GM12891 (cell line): Measurements from ENCODE around the gene SLC39A13.

Experiments
- DNase-seq: peaks from one replicate; pipeline ENCODE4 v3.0.0; 2011; ENCODE audit warnings: low spot score; ENCODE audit not compliant: insufficient read length
- FAIRE-seq: peaks from 2 replicates; lab custom pipeline; 2011; peaks lifted over from hg19 to GRCh38; lab: Jason Lieb, UNC
- PAX5 ChIP-seq: IDR thresholded peaks from 2 replicates; pipeline ENCODE4 v1.6.1; 2011; ENCODE audit warnings: low read length, moderate library complexity, mild to moderate bottlenecking; ENCODE audit not compliant: insufficient read depth, severe bottlenecking
- POLR2A ChIP-seq: IDR thresholded peaks from 2 replicates; pipeline ENCODE4 v1.6.1; 2011; ENCODE audit warnings: low read depth, low read length, control low read depth
- POLR2AphosphoS5 ChIP-seq: IDR thresholded peaks from 2 replicates; pipeline ENCODE4 v1.6.1; 2011; ENCODE audit warnings: low read depth, low read length, control low read depth
- POU2F2 ChIP-seq: IDR thresholded peaks from 2 replicates; pipeline ENCODE4 v1.6.1; 2011; ENCODE audit warnings: low read depth, mild to moderate bottlenecking, control low read depth, low read length, moderate library complexity
- SPI1 ChIP-seq: IDR thresholded peaks from 2 replicates; pipeline ENCODE4 v1.6.1; 2011; ENCODE audit warnings: low read depth, low read length, control low read depth
- TAF1 ChIP-seq: IDR thresholded peaks from 2 replicates; pipeline ENCODE4 v1.6.1; 2011; ENCODE audit warnings: low read depth, low read length, control low read depth

Gene SLC39A13

DNA sequence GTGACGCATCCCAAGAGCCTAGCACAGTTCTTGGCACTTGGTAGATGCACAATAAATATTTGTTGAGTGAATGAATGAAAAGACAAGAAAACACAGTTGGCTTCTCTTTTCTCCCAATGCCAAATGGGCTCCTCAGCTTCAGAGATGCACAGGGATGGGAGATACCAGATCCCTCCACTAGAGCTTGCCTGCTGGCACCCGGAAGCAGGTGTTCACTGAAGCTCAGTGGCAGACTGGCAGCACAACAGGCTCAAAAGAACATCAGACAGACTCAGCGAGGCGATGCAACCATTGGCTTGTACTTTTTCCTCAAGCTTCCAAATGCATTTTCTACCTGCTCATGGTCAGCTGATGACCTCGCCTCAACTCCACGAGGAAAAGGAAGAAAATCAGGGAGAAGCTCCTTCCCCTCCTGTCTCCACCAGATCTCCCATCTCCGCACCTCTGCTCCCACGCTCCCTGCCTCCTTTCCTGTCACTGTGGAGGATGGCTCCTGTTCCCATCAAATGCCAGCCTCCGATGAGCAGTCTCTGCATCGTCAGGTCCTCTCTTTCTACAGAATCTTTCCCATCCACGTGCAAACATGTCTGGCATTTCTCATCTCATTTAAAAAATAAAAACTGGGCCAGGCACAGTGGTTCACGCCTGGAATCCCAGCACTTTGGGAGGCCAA, 34.8 kb downstream of the SLC39A13 start:
- TF ChIP-seq POLR2AphosphoS5 (no peak), POU2F2 (no peak), TAF1 (no peak), POLR2A (no peak), PAX5 (no peak), SPI1 (no peak)
- no peak for DNase-seq
- FAIRE-seq = no peak

DNA sequence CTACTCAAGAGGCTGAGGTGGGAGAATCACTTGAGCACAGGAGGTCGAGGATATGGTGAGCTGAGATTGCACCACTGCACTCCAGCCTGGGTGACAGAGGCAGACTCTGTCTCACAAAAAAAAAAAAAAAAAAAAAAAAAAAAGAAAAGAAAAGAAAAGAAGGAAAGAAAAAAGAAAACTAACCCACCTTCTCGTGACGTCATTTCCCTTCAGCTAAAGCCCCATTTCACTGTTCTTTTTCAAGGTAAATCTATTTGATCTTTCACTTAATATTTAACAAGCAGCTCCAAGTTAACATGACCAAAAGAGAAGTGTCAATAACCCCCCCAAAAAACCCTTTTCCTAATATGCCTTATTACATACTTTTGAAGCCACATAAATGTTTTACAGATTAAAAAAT, 35.4 kb downstream of the SLC39A13 start:
- no peak for FAIRE-seq
- DNase-seq = no peak
- no peak for TF ChIP-seq PAX5
- TF ChIP-seq POLR2AphosphoS5 = no peak
- TF ChIP-seq TAF1 = no peak
- no peak for TF ChIP-seq POLR2A
- TF ChIP-seq POU2F2 = no peak
- no peak for TF ChIP-seq SPI1

DNA sequence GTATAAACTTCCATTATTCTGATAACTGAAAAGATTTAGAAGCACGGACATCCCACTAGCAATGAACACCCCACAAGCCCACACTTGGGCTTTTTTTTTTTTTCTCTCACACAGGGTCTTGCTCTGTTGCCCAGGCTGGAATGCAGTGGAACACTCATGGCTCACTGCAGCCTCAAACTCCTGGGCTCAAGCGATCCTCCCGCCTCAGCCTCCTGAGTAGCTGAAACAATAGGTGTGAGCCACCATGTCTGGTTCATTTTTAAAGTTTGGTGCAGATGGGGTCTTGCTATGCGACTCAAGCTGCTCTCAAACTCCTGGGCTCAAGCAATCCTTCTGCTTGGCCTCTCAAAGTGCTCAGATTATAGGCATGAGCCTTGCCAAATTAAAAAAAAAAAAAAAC, 37.5 kb downstream of the SLC39A13 start:
- DNase-seq (no peak), FAIRE-seq (no peak)
- TF ChIP-seq PAX5 (no peak), POU2F2 (no peak), SPI1 (no peak), POLR2AphosphoS5 (no peak), TAF1 (no peak), POLR2A (no peak)

DNA sequence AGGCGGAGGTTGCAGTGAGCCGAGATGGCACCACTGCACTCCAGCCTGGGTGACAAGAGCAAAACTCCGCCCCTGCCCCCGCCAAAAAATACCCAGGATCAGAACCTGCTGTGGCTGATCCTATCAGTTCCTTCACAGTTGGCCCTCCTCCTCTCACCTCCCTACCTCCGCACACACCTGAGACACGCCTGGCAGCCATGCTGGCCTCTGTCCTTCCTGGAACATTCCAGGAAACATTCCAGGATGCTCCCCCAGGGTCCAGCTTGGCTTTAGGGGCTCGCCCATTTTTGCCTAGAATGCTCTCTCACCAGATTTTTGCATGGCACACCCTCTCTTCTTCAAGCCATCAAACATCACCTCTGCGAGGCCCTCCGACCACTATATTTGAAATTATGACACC, 38.4 kb downstream of the SLC39A13 start:
- FAIRE-seq = no peak

DNA sequence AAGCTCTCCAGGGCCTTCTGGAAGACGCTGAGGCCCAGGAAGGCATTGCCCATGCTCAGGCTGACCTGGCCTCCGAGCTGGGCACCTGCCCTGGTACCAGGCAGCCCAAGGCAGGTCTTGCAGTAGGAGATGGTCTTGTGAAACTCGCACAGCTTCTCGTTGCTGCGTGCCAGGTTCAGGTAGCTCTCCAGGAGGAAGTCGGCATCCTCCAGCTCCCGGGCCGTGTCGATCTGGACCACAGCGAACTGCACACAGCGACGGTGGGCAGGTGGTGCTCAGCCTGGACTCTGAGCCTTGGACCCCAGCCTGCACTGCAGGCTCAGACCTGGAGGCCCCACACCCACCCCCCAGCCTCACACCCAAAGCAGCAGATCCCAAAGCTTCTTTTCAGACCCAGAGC, 39.5 kb downstream of the SLC39A13 start:
- TF ChIP-seq SPI1 (no peak), TAF1 (no peak), POLR2AphosphoS5 (no peak), POU2F2 (no peak), POLR2A (no peak), PAX5 (no peak)
- DNase-seq (no peak), FAIRE-seq (no peak)

More for the DNA sequence above, 38.4 kb downstream of the SLC39A13 start:
- DNase-seq = no peak
- TF ChIP-seq POLR2AphosphoS5 (no peak), SPI1 (no peak), PAX5 (no peak), POLR2A (no peak), POU2F2 (no peak), TAF1 (no peak)

DNA sequence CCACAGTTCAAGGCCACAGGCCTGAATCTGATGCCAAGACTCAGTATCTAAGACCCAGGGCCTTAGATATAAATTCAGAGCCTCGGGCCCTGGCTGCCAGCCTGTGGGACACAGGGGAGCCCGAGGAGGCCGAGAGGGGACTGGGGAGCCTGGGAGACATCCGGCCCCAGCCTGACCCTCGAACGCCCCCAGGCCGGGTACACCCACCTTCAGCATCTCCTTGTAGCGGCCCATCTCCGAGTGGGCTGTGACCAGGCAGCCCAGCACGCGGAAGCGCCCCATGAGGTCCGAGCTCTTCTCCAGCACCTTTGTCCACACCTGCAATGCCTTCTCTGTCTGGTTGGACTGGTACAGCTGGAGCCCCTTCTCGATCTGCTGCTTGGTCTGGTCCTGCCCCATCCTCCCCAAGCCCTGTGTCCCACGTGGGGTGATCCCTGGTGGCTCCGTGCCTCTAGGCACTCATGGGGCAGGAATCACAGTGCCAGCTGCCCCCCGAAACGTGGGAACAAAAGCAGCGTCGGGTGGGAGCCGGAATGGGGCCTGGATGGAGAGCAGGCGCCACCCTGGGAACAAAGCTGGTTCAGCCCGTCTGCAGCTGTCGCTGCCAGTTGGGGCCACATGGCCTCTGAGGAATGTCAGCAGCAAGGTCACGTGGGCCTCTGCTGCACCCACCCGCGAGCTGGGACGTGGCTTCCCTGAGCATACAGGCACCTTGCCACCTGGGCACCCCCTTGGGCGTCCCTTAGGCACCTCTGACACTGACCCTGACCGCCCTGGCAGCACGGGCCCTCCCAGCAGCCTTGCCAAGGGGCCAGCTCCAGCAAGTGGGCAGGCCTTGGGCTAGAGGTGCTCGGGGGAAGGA, 40.4 kb downstream of the SLC39A13 start, which contains the start of gene RAPSN:
Gene RAPSN, minus strand, starts transcription at position 571 of the 862 bp plus-strand sequence. Its CDS starts 172 bp downstream, at position 399.
- no peak for DNase-seq
- no peak for TF ChIP-seq POLR2AphosphoS5
- no peak for TF ChIP-seq PAX5
- TF ChIP-seq SPI1 = no peak
- TF ChIP-seq POU2F2 = no peak
- no peak for TF ChIP-seq TAF1
- TF ChIP-seq POLR2A = no peak
- FAIRE-seq = no peak

DNA sequence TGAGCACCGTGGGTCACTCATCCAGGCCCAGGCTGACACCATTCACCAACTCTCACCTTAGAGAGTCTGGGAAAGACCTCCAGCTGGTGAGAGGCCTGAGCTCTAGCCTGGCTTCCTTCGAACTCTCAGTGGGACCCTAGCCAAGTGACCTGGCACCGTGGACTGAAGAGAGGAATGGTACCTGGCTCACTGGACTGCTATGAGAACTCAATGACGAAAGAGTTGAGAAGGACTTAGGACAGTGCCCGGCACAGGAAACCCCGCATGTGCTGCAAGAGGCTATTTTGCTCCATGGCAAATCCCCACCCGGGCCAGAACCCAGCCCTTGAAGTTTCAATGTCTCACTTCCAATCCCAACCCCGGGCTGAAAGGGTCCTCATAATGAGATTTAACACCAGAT, 41.2 kb downstream of the SLC39A13 start:
- no peak for TF ChIP-seq POLR2A
- no peak for TF ChIP-seq POU2F2
- TF ChIP-seq PAX5 = no peak
- no peak for TF ChIP-seq TAF1
- TF ChIP-seq SPI1 = no peak
- TF ChIP-seq POLR2AphosphoS5 = no peak
- DNase-seq (no peak), FAIRE-seq (no peak)

DNA sequence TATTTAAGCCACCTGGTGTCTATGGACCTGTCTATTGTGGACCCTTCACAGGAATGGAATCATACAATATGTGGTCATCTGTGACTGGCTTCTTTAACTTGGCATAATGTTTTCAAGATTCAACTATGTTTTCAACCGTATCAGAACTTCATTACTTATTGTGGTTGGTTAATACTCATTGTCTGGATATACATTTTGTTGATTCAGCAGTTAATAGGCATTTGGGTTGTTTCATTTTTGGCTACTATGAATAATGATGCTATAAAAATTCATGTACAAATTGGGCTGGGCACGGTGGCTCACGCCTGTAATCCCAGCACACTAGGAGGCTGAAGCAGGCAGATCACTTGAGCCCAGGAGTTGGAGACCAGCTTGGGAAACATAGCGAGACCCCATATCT, 43.0 kb downstream of the SLC39A13 start:
- DNase-seq = no peak
- FAIRE-seq = no peak
- TF ChIP-seq POLR2A (no peak), POLR2AphosphoS5 (no peak), SPI1 (no peak), POU2F2 (no peak), PAX5 (no peak), TAF1 (no peak)

DNA sequence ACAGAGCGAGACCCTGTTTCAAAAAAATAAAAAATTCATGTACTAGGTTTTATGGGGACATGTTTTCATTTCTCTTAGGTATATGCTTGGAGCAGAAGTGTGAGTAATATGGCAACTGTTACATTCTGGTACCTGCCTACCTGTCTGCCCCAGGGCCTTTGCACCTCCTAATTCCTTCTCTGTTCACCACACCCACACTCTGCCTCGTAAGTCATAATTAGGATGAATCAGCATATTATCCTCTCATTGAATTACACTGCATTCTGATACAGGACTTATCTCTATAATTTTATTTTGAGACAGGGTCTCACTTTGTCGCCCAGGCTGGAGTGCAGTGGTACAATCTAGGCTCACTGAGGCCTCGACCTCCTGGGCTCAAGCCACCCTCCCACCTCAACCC, 43.6 kb downstream of the SLC39A13 start:
- TF ChIP-seq POLR2AphosphoS5 (no peak), TAF1 (no peak), POLR2A (no peak), SPI1 (no peak), POU2F2 (no peak), PAX5 (no peak)
- DNase-seq (no peak), FAIRE-seq (no peak)

DNA sequence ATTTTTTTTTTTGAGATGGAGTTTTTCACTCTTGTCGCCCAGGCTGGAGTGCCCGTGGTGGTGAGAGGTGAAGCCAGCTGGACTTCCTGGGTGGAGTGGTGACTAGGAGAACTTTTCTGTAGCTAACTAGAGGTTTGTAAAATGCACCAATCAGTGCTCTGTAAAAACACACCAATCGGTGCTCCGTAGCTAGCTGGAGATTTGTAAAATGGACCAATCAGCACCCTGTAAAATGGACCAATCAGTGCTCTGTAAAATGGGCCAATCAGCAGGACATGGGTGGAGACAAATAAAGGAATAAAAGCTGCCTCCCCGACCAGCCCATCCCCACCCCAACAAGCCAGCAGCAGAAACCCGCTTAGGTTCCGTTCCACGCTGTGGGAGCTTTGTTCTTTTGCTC, 45.0 kb downstream of the SLC39A13 start:
- FAIRE-seq (no peak), DNase-seq (no peak)
- TF ChIP-seq TAF1 = no peak
- no peak for TF ChIP-seq POU2F2
- TF ChIP-seq PAX5 = no peak
- TF ChIP-seq POLR2A = no peak
- no peak for TF ChIP-seq SPI1
- no peak for TF ChIP-seq POLR2AphosphoS5
